CD8-positive, alpha-beta memory T cell (primary cell): ENCODE results near the gene NCBP3. TPM values are rescaled to one million over a fixed set of nuclear protein-coding genes. Genes with fewer than 3 reads are reported as not detected.

Source experiments
- CTCF ChIA-PET: fragments of 350-600 bp; sonication (Branson Sonifier 250); formaldehyde crosslinking; loops from one replicate; lab custom pipeline; 2021; ENCODE audit warnings: antibody characterized with exemption; lab: Charles Lee
- POLR2A ChIA-PET: fragments of 350-600 bp; sonication (Branson Sonifier 250); formaldehyde crosslinking; loops from one replicate; lab custom pipeline; 2021; ENCODE audit warnings: antibody characterized with exemption; lab: Charles Lee
- DNase-seq, 5 donors: peaks; one replicate each; pipeline versions ENCODE4 v3.0.0 to v3.0.0-alpha.2; 2020 to 2022; ENCODE audit warnings: mixed read lengths in 1 of 5
- H3K27ac ChIP-seq: one replicate; pipeline ENCODE4 v1.7.0; 2013; ENCODE audit warnings: low read depth, mild to moderate bottlenecking, low read length, moderate library complexity
- H3K27me3 ChIP-seq: 2 replicates; pipeline ENCODE4 v1.7.0; 2013; ENCODE audit warnings: low read length, mild to moderate bottlenecking; ENCODE audit not compliant: insufficient read depth, poor library complexity, severe bottlenecking
- H3K36me3 ChIP-seq: 2 replicates; pipeline ENCODE4 v1.7.0; 2013; ENCODE audit warnings: mild to moderate bottlenecking, low read length, moderate library complexity; ENCODE audit not compliant: insufficient read depth
- H3K4me1 ChIP-seq: 2 replicates; pipeline ENCODE4 v1.7.0; 2013; ENCODE audit warnings: mild to moderate bottlenecking, low read length, moderate library complexity; ENCODE audit not compliant: insufficient read depth
- H3K4me3 ChIP-seq: 2 replicates; pipeline ENCODE4 v1.7.0; 2013; ENCODE audit warnings: mild to moderate bottlenecking, low read length
- H3K9me3 ChIP-seq: 2 replicates; pipeline ENCODE4 v1.7.0; 2013; ENCODE audit warnings: mild to moderate bottlenecking, low read length
- H3K27ac Mint-ChIP-seq, 8 donors: one replicate each; pipeline ENCODE4 v1.8.0; 2020 to 2021; ENCODE audit warnings: mixed read lengths in 8 of 8, mild to moderate bottlenecking in 6 of 8, inconsistent platforms in 3 of 8, moderate library complexity in 3 of 8
- H3K27me3 Mint-ChIP-seq, 2 donors: one replicate each; pipeline ENCODE4 v1.8.0; 2020 to 2021; ENCODE audit warnings: mixed read lengths in 2 of 2, mild to moderate bottlenecking in 1 of 2, moderate library complexity in 1 of 2
- H3K36me3 Mint-ChIP-seq, 3 donors: one replicate each; pipeline ENCODE4 v1.8.0; 2020 to 2021; ENCODE audit warnings: mixed read lengths in 3 of 3, inconsistent platforms in 1 of 3, mild to moderate bottlenecking in 1 of 3
- H3K4me1 Mint-ChIP-seq, 3 donors: one replicate each; pipeline ENCODE4 v1.8.0; 2020 to 2021; ENCODE audit warnings: mixed read lengths in 3 of 3, inconsistent platforms in 1 of 3, mild to moderate bottlenecking in 1 of 3
- H3K4me3 Mint-ChIP-seq, 7 donors: one replicate each; pipeline ENCODE4 v1.8.0; 2020 to 2021; ENCODE audit warnings: mixed read lengths in 7 of 7, mild to moderate bottlenecking in 6 of 7, moderate library complexity in 4 of 7, inconsistent platforms in 2 of 7
- H3K9me3 Mint-ChIP-seq, 5 donors: one replicate each; pipeline ENCODE4 v1.8.0; 2020 to 2022; ENCODE audit warnings: mixed read lengths in 5 of 5, mild to moderate bottlenecking in 3 of 5, moderate library complexity in 2 of 5, inconsistent platforms in 1 of 5
- polyA plus RNA-seq: library from polyadenylated mRNA; unstranded; fragments of 300-500 nt; fragmentation: Illumina TruSeq; gene quantifications from one replicate; pipeline ENCODE4 v1.2.3, GENCODE V29; 2021
- total RNA-seq, 2 experiments: library from RNA; stranded (reverse); gene quantifications; one replicate each; pipeline ENCODE4 v1.2.3, GENCODE V29; 2021

NCBP3 gene
- total and polyA plus RNA-seq, 3 experiments from 2014 or later: 18.0 to 42.0 (median 39.9) TPM

GRCh38 chr17:3799181-3799945 lies 46.7 kb downstream of the NCBP3 start:
- ChIA-PET CTCF (interaction anchor here (1.1 to 3.4 kb wide), 3 partner anchors 28 to 64 kb away, joined by 3 to 25 read pairs (median 4); no protein-coding TSS in a partner anchor), POLR2A (interaction anchor here (1.0 to 1.3 kb wide), 2 partner anchors 33 to 38 kb away, joined by 3 read pairs; no protein-coding TSS in a partner anchor)
- Mint-ChIP-seq H3K36me3 (peaks cover 0 to 33% (median 0%) of the 10 kb centered on the region in 3 donors), H3K9me3 (no peaks in the 10 kb centered on the region), H3K4me3 (peak overlapping the region; percentile 6 to 82 (median 54)), H3K4me1 (peaks cover 49 to 74% (median 62%) of the 10 kb centered on the region in 3 donors), H3K27me3 (no peaks in the 10 kb centered on the region), H3K27ac (peak overlapping the region; percentile 58 to 100 (median 88))
- Histone ChIP-seq H3K4me1 (peaks cover 25% of the 10 kb centered on the region), H3K27me3 (no peaks in the 10 kb centered on the region), H3K9me3 (no peaks in the 10 kb centered on the region), H3K4me3 (no peak overlapping the region), H3K27ac (no peak overlapping the region), H3K36me3 (no peaks in the 10 kb centered on the region)
- no peak for DNase-seq

- peaks cover 51 to 73% (median 64%) of the 10 kb centered on the region in 3 donors for H3K4me1 Mint-ChIP-seq
- Histone ChIP-seq H3K4me1 (peaks cover 26% of the 10 kb centered on the region), H3K9me3 (no peaks in the 10 kb centered on the region), H3K4me3 (no peak overlapping the region), H3K36me3 (no peaks in the 10 kb centered on the region), H3K27me3 (no peaks in the 10 kb centered on the region), H3K27ac (no peak overlapping the region)
- peak overlapping the region in 7 of 8 donors; percentile 77 to 100 (median 90) for H3K27ac Mint-ChIP-seq
- H3K9me3 Mint-ChIP-seq: no peaks in the 10 kb centered on the region
- peaks cover 0 to 33% (median 0%) of the 10 kb centered on the region in 3 donors for H3K36me3 Mint-ChIP-seq
- peak overlapping the region in 6 of 7 donors; percentile 29 to 86 (median 65) for H3K4me3 Mint-ChIP-seq
- CTCF ChIA-PET: interaction anchor here (1.1 to 3.4 kb wide), 3 partner anchors 9 to 61 kb away, joined by 3 to 25 read pairs (median 8); no protein-coding TSS in a partner anchor
- no peak for DNase-seq
- POLR2A ChIA-PET: interaction anchor here (1.0 kb wide), 1 partner anchor 32 kb away, joined by 3 read pairs; no protein-coding TSS in a partner anchor
- no peaks in the 10 kb centered on the region for H3K27me3 Mint-ChIP-seq
Observed at GRCh38 chr17:3798273-3799180, 47.5 kb downstream of the NCBP3 start.

GRCh38 chr17:3796822-3797170 lies 49.2 kb downstream of the NCBP3 start:
- Histone ChIP-seq H3K9me3 (no peaks in the 10 kb centered on the region), H3K4me3 (no peak overlapping the region), H3K36me3 (no peaks in the 10 kb centered on the region), H3K27me3 (no peaks in the 10 kb centered on the region), H3K27ac (no peak overlapping the region), H3K4me1 (peaks cover 26% of the 10 kb centered on the region)
- peak in 1 of 5 donors; percentile 48 for DNase-seq
- ChIA-PET POLR2A (interaction anchor here (0.6 to 1.8 kb wide), 8 partner anchors 9 to 1681 kb away, joined by 3 to 7 read pairs (median 5); no protein-coding TSS in a partner anchor), CTCF (interaction anchor here (0.8 to 2.6 kb wide), 7 partner anchors 11 to 59 kb away, joined by 3 to 25 read pairs (median 4); partner anchors contain the start of gene NCBP3)
- Mint-ChIP-seq H3K27ac (peak overlapping the region; percentile 90 to 100 (median 98)), H3K36me3 (peaks cover 0 to 33% (median 0%) of the 10 kb centered on the region in 3 donors), H3K4me3 (peak overlapping the region; percentile 25 to 82 (median 65)), H3K9me3 (no peaks in the 10 kb centered on the region), H3K4me1 (peaks cover 52 to 83% (median 70%) of the 10 kb centered on the region in 3 donors), H3K27me3 (no peaks in the 10 kb centered on the region)

- Mint-ChIP-seq H3K9me3 (no peaks in the 10 kb centered on the region), H3K36me3 (peaks cover 0 to 36% (median 0%) of the 10 kb centered on the region in 3 donors), H3K27ac (peak overlapping the region; percentile 90 to 100 (median 98)), H3K4me1 (peaks cover 57 to 83% (median 75%) of the 10 kb centered on the region in 3 donors), H3K27me3 (no peaks in the 10 kb centered on the region), H3K4me3 (peak overlapping the region; percentile 25 to 82 (median 65))
- peak overlapping the region; percentile 22 for H3K27ac ChIP-seq
- H3K36me3 ChIP-seq: no peaks in the 10 kb centered on the region
- POLR2A ChIA-PET: interaction anchor here (0.6 to 1.9 kb wide), 9 partner anchors 8 to 1240 kb away, joined by 3 to 7 read pairs (median 4); no protein-coding TSS in a partner anchor
- peak; percentile 66 to 98 (median 85) for DNase-seq
- peak overlapping the region; percentile 34 for H3K4me3 ChIP-seq
- H3K4me1 ChIP-seq: peaks cover 26% of the 10 kb centered on the region
- H3K27me3 ChIP-seq: no peaks in the 10 kb centered on the region
- CTCF ChIA-PET: interaction anchor here (1.2 to 2.6 kb wide), 6 partner anchors 12 to 58 kb away, joined by 3 to 25 read pairs (median 4); partner anchors contain the start of gene NCBP3
- no peaks in the 10 kb centered on the region for H3K9me3 ChIP-seq
Observed at GRCh38 chr17:3796110-3796821, 49.8 kb downstream of the NCBP3 start.

- Histone ChIP-seq H3K27me3 (no peaks in the 10 kb centered on the region), H3K9me3 (no peaks in the 10 kb centered on the region), H3K4me3 (peak overlapping the region; percentile 34), H3K27ac (peak overlapping the region; percentile 62), H3K36me3 (no peaks in the 10 kb centered on the region), H3K4me1 (peaks cover 26% of the 10 kb centered on the region)
- DNase-seq: peak; percentile 20 to 74 (median 33)
- Mint-ChIP-seq H3K4me1 (peaks cover 54 to 81% (median 71%) of the 10 kb centered on the region in 3 donors), H3K27ac (peak overlapping the region; percentile 90 to 100 (median 98)), H3K36me3 (peaks cover 0 to 32% (median 0%) of the 10 kb centered on the region in 3 donors), H3K9me3 (no peaks in the 10 kb centered on the region), H3K27me3 (no peaks in the 10 kb centered on the region), H3K4me3 (peak overlapping the region; percentile 46 to 82 (median 76))
- ChIA-PET POLR2A (interaction anchor here (0.6 to 1.9 kb wide), 6 partner anchors 9 to 1240 kb away, joined by 3 to 7 read pairs (median 6); no protein-coding TSS in a partner anchor), CTCF (interaction anchor here (1.2 to 2.6 kb wide), 3 partner anchors 45 to 58 kb away, joined by 3 to 25 read pairs (median 4); partner anchors contain the start of gene NCBP3)
Observed at GRCh38 chr17:3795390-3796102, 50.5 kb downstream of the NCBP3 start.

- Histone ChIP-seq H3K27ac (peak overlapping the region; percentile 62), H3K27me3 (no peaks in the 10 kb centered on the region), H3K36me3 (no peaks in the 10 kb centered on the region), H3K4me3 (no peak overlapping the region), H3K9me3 (no peaks in the 10 kb centered on the region), H3K4me1 (peaks cover 30% of the 10 kb centered on the region)
- peak in 4 of 5 donors; percentile 68 to 93 (median 74) for DNase-seq
- Mint-ChIP-seq H3K27me3 (no peaks in the 10 kb centered on the region), H3K4me1 (peaks cover 57 to 84% (median 74%) of the 10 kb centered on the region in 3 donors), H3K27ac (peak overlapping the region; percentile 90 to 100 (median 98)), H3K9me3 (no peaks in the 10 kb centered on the region), H3K36me3 (peaks cover 0 to 30% (median 0%) of the 10 kb centered on the region in 3 donors), H3K4me3 (peak overlapping the region; percentile 46 to 82 (median 76))
- POLR2A ChIA-PET: interaction anchor here (0.9 to 1.9 kb wide), 3 partner anchors 10 to 57 kb away, joined by 5 to 7 read pairs (median 6); no protein-coding TSS in a partner anchor
- CTCF ChIA-PET: interaction anchor here (2.6 kb wide), 1 partner anchor 57 kb away, joined by 25 read pairs; no protein-coding TSS in a partner anchor
Observed at GRCh38 chr17:3794557-3795389, 51.3 kb downstream of the NCBP3 start.
